PC-3 (cell line): Measurements from ENCODE around the gene MAP2. TPM values are rescaled to one million over a fixed set of nuclear protein-coding genes. Genes with fewer than 3 reads are reported as not detected.

Experiments used
- ATAC-seq: fragments of 200-7000 bp; cut with Tn5 transposase; 2 replicates; pipeline ENCODE4 v1.9.1; 2020; ENCODE audit warnings: mild to moderate bottlenecking, moderate library complexity
- BruUV-seq: library from RNA; stranded (reverse); fragments of 400-500 nt; replicated peaks from 2 replicates; lab custom pipeline; 2021; lab: Mats Ljungman, UMichigan
- CTCF ChIA-PET: fragments of 300-600 bp; sonication (Branson Sonifier 250); formaldehyde crosslinking; loops from one replicate; lab custom pipeline; 2022; ENCODE audit warnings: antibody characterized with exemption; lab: Charles Lee
- POLR2A ChIA-PET: fragments of 300-600 bp; sonication (Branson Sonifier 250); formaldehyde crosslinking; loops from one replicate; lab custom pipeline; 2022; ENCODE audit warnings: antibody characterized with exemption; ENCODE audit not compliant: unreplicated experiment; lab: Charles Lee
- DNase-seq: peaks from one replicate; pipeline ENCODE4 v3.0.0-alpha.2; 2015
- H2AFZ ChIP-seq: fragments of 300-600 bp; sonication (generic); 2 replicates; pipeline ENCODE4 v1.6.0; 2016; ENCODE audit warnings: antibody characterized with exemption, low read length
- H3F3A ChIP-seq: fragments of 300-600 bp; sonication (generic); one replicate; pipeline ENCODE4 v1.6.0; 2017; ENCODE audit warnings: antibody characterized with exemption, low read length, control low read depth, mild to moderate bottlenecking; ENCODE audit not compliant: unreplicated experiment
- H3K27ac ChIP-seq: fragments of 300-600 bp; sonication (generic); 2 replicates; pipeline ENCODE4 v1.5.1; 2016; ENCODE audit warnings: mild to moderate bottlenecking, low read length
- H3K27me3 ChIP-seq: fragments of 300-600 bp; sonication (generic); 2 replicates; pipeline ENCODE4 v1.6.1; 2016; ENCODE audit warnings: low read length, mixed read lengths
- H3K36me3 ChIP-seq: fragments of 300-600 bp; sonication (generic); 2 replicates; pipeline ENCODE4 v1.6.1; 2016; ENCODE audit warnings: low read depth, mixed run types, low read length, mixed read lengths
- H3K4me1 ChIP-seq: fragments of 300-600 bp; sonication (generic); 2 replicates; pipeline ENCODE4 v1.5.1; 2016; ENCODE audit warnings: low read length; ENCODE audit not compliant: insufficient read depth
- H3K4me2 ChIP-seq: fragments of 300-600 bp; sonication (generic); 2 replicates; pipeline ENCODE4 v1.6.0; 2016; ENCODE audit warnings: low read length
- H3K4me3 ChIP-seq: fragments of 300-600 bp; sonication (generic); 2 replicates; pipeline ENCODE4 v1.5.1; 2016; ENCODE audit warnings: mild to moderate bottlenecking, low read length, mixed read lengths
- H3K79me2 ChIP-seq: fragments of 300-600 bp; sonication (generic); 2 replicates; pipeline ENCODE4 v1.6.1; 2017; ENCODE audit warnings: low read length, mixed read lengths
- H3K9ac ChIP-seq: fragments of 300-600 bp; sonication (generic); 2 replicates; pipeline ENCODE4 v1.6.0; 2016; ENCODE audit warnings: mild to moderate bottlenecking, low read length
- H3K9me2 ChIP-seq: fragments of 300-600 bp; sonication (generic); replicated peaks from 2 replicates; pipeline ENCODE4 v1.6.1; 2016; ENCODE audit warnings: mixed run types, low read length, mixed read lengths
- H3K9me3 ChIP-seq: fragments of 300-600 bp; sonication (generic); 2 replicates; pipeline ENCODE4 v1.6.1; 2016; ENCODE audit warnings: low read length, mixed read lengths
- H4K20me1 ChIP-seq: fragments of 300-600 bp; sonication (generic); 2 replicates; pipeline ENCODE4 v1.6.1; 2016; ENCODE audit warnings: low read length, mixed read lengths
- EZH2 ChIP-seq: fragments of 300-600 bp; sonication (generic); IDR thresholded peaks from one replicate; pipeline ENCODE4 v1.6.1; 2017; ENCODE audit warnings: antibody characterized with exemption, mild to moderate bottlenecking, low read length; ENCODE audit not compliant: unreplicated experiment
- EZH2phosphoT487 ChIP-seq: fragments of 300-600 bp; sonication (generic); IDR thresholded peaks from 2 replicates; pipeline ENCODE4 v1.6.1; 2018; ENCODE audit warnings: mild to moderate bottlenecking, antibody characterized with exemption, low read length, borderline replicate concordance
- intact Hi-C: fragments of 100-400 bp; cut with micrococcal nuclease; formaldehyde crosslinking; loops from 2 replicates; pipeline ENCODE4 v1.9.0; 2023
- total RNA-seq: library from RNA; depleted of rRNA; stranded (reverse); fragments of >200 nt; gene quantifications from 2 replicates; pipeline ENCODE4 v1.2.3, GENCODE V29; 2014
- TF ChIP-seq, protein P1 (sequence below): fragments of 300-600 bp; sonication (generic); conservative IDR thresholded peaks from 2 replicates; pipeline ENCODE4 v1.5.1; 2017; ENCODE audit warnings: antibody characterized with exemption, low read depth, mild to moderate bottlenecking, low read length

MAP2 gene
- total RNA-seq, 1 experiment from 2014 or later = 2.1 TPM

DNA sequence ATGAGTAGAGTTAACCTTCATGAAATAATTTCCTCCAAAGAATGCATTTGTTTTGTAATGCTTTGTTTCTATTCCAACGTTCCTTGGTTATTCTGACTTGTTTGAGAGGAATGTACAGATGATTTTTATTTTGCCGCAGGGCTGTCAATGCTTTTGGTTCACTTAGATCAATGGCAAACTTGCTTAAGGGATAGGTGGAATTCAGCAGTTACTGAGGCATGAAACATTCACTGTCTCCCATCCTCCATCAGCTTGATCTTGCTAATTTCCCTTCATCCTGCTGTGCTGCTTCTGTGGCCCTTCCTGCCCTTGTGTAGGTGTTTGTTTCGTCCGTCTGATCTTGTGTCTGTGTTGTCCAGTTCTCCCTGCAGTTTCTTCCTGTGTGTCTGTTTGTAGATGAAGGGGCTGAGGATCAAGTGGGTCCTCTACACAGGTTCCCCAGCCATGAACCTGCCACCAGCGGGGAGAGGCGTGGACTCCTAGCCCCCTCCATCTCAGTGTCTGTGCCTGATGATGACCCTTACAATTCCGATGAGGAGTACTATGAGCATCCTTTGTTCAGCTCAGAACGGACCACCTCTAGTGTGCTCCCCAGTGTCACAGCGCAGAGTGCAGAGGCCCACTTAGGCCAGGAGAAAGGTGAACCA is 263.6 kb downstream of the MAP2 start:
- H3K36me3 ChIP-seq = no peaks in the 10 kb centered on the region
- CTCF ChIA-PET = no interaction called here
- intact Hi-C loops = no loop called here
- TF ChIP-seq EZH2 (no peak), EZH2phosphoT487 (no peak)
- TF ChIP-seq, protein P1, sequence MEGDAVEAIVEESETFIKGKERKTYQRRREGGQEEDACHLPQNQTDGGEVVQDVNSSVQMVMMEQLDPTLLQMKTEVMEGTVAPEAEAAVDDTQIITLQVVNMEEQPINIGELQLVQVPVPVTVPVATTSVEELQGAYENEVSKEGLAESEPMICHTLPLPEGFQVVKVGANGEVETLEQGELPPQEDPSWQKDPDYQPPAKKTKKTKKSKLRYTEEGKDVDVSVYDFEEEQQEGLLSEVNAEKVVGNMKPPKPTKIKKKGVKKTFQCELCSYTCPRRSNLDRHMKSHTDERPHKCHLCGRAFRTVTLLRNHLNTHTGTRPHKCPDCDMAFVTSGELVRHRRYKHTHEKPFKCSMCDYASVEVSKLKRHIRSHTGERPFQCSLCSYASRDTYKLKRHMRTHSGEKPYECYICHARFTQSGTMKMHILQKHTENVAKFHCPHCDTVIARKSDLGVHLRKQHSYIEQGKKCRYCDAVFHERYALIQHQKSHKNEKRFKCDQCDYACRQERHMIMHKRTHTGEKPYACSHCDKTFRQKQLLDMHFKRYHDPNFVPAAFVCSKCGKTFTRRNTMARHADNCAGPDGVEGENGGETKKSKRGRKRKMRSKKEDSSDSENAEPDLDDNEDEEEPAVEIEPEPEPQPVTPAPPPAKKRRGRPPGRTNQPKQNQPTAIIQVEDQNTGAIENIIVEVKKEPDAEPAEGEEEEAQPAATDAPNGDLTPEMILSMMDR = no peak
- H3K27me3 ChIP-seq = 0 out of 2 replicates have a peak, but pooled peaks cover 4% of the 10 kb centered on the region
- no peaks in the 10 kb centered on the region for H3K4me1 ChIP-seq
- DNase-seq = no peak
- H3K79me2 ChIP-seq = no peaks in the 10 kb centered on the region
- H3K4me2 ChIP-seq = no peak overlapping the region
- no peaks in the 10 kb centered on the region for H4K20me1 ChIP-seq
- no peaks in the 10 kb centered on the region for H3K9me3 ChIP-seq
- BruUV-seq = no TSS peak
- no peak overlapping the region for H3K4me3 ChIP-seq
- H3K9me2 ChIP-seq = no peaks in the 10 kb centered on the region
- H3F3A ChIP-seq = no peaks in the 10 kb centered on the region
- no peak for ATAC-seq
- H3K9ac ChIP-seq = no peak overlapping the region
- H3K27ac ChIP-seq = no peak overlapping the region
- POLR2A ChIA-PET = no interaction called here
- no peak overlapping the region for H2AFZ ChIP-seq

DNA sequence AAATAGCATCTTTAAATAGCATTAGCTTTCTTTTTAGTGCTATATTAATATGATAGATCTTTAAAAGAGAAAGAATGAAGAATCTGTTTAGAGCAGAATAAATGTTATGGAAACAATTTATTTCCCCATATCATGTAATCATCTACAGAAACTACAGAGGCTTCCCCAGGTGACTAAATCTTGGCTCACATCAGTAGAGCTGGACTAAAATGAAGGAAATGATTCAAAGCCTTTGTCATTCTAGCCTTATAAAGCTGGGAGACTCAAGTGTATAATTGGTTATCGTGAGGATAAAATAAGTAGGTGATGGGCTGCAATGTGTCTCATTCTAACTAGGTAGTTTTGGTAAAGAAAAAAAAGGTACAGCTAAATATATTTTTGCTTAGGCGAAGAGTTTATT is 264.5 kb downstream of the MAP2 start:
- ATAC-seq (peak; percentile 56; the same call in 1 of the 2 replicates), DNase-seq (peak; percentile 28)
- no peak overlapping the region for H3K27ac ChIP-seq
- H3K4me3 ChIP-seq = no peak overlapping the region
- ChIA-PET CTCF (interaction anchor here (0.6 kb wide), 1 partner anchor 295 kb away, joined by 3 read pairs; no protein-coding TSS in a partner anchor), POLR2A (no interaction called here)
- H3K27me3 ChIP-seq = 0 out of 2 replicates have a peak, but pooled peaks cover 4% of the 10 kb centered on the region
- no peak overlapping the region for H3K4me2 ChIP-seq
- no TSS peak for BruUV-seq
- H2AFZ ChIP-seq = no peak overlapping the region
- H3K9me3 ChIP-seq = no peaks in the 10 kb centered on the region
- H3K79me2 ChIP-seq = no peaks in the 10 kb centered on the region
- H4K20me1 ChIP-seq = no peaks in the 10 kb centered on the region
- H3K9ac ChIP-seq = no peak overlapping the region
- no peaks in the 10 kb centered on the region for H3K4me1 ChIP-seq
- no peaks in the 10 kb centered on the region for H3F3A ChIP-seq
- no peaks in the 10 kb centered on the region for H3K36me3 ChIP-seq
- intact Hi-C loops = no loop called here
- no peaks in the 10 kb centered on the region for H3K9me2 ChIP-seq
- TF ChIP-seq EZH2phosphoT487 = no peak
- TF ChIP-seq EZH2 = no peak
- TF ChIP-seq, protein P1 = no peak

DNA sequence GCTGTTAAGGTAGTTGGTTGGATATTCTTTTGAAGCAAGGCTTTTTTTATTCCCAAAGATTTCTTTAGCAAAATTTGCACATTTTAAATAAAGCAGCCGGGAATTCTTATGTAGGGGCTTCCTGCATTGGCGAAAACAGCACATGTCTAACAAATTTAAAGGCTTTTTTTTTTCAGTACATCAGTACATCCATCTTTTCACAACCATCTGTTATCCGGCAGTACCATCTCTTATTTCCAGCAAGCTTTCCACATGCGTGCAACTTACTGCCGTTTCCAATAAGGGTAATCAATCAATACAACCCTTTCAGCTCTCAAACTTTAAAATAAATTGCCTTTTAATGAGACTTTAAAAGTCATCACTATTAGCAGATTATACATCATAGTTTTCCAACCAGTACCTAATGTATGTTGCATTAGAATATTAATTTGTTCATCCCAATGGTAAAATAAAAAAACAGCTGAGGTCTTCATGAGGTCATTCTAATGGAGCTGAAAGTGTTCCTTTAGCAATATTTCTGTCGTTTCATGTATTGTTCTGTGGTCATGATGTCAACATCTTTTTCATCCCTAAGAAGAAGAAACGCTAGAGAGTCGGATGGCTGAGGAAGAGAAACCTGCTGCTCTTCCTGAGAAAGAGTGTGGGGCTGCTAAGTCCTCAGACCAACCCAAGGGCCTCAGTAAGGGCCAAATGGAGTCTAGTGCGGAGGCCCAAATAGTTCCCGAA is 266.3 kb downstream of the MAP2 start:
- Histone ChIP-seq H2AFZ (no peak overlapping the region), H3K4me1 (no peaks in the 10 kb centered on the region), H3K9me3 (no peaks in the 10 kb centered on the region), H3F3A (no peaks in the 10 kb centered on the region), H3K4me2 (no peak overlapping the region), H3K9me2 (no peaks in the 10 kb centered on the region), H3K36me3 (no peaks in the 10 kb centered on the region), H3K27ac (no peak overlapping the region), H3K9ac (no peak overlapping the region), H3K79me2 (no peaks in the 10 kb centered on the region), H4K20me1 (no peaks in the 10 kb centered on the region), H3K4me3 (no peak overlapping the region), H3K27me3 (peaks cover 18% of the 10 kb centered on the region)
- DNase-seq (no peak), ATAC-seq (no peak)
- intact Hi-C loops = no loop called here
- ChIA-PET CTCF (no interaction called here), POLR2A (no interaction called here)
- no peak for TF ChIP-seq EZH2phosphoT487
- no peak for TF ChIP-seq EZH2
- TF ChIP-seq, protein P1 = no peak
- no TSS peak for BruUV-seq
